ENCODE data around the gene PPP1R3G. TPM values are rescaled to one million over a fixed set of nuclear protein-coding genes. Genes with fewer than 3 reads are reported as not detected.

PPP1R3G gene
- total RNA-seq, 1 experiment from 2014 or later, result not detected

DNA sequence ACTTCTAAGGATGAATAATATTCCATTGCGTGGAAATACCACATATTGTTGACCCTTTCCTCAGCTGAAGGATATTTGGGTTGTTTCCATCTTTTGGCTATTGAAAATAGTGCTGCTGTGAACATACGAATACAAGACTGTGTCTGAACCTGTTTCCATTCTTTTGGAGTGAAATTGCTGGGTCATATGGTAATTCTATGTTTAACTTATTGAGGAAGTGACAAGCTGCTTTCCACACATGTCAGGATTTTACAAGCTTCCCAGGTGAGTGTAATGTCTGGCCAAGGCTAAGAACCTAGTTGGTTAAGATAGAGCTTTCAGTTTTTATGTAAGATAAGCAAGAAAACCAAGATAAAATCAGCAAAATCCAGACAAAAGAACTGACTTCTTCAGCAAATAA, 48.8 kb downstream of the PPP1R3G start:
- H3K14ac ChIP-seq (ENCODE audit: insufficient read depth, low read length), result no peak overlapping the region
- H4K91ac ChIP-seq (ENCODE audit: insufficient read length, low read depth, low read length), result no peak overlapping the region
- no peaks in the 10 kb centered on the region for H3K9me3 Mint-ChIP-seq
- no peaks in the 10 kb centered on the region; the same call in 1 of the 2 replicates for H3K27me3 Mint-ChIP-seq (ENCODE audit: low read depth)
- TF ChIP-seq CTCF (conservative IDR thresholded peaks at IDR 0.05), result no peak
- no peak overlapping the region for H3T11ph ChIP-seq (ENCODE audit: low read length)
- H3K9me3 ChIP-seq (ENCODE audit: control insufficient read depth, low read depth, low read length), result no peaks in the 10 kb centered on the region
- H3K23ac ChIP-seq (ENCODE audit: insufficient read length, low read depth, low read length), result no peak overlapping the region
- H2BK120ac ChIP-seq (ENCODE audit: low read depth, low read length, poor library complexity, severe bottlenecking), result no peak overlapping the region
- no peak overlapping the region for H4K8ac ChIP-seq (replicated peaks; ENCODE audit: insufficient read length, low read depth, low read length)
- H3K36me3 Mint-ChIP-seq (ENCODE audit: insufficient read depth in 1 of 3, low read depth in 3 of 3), result no peaks in the 10 kb centered on the region; a peak in 1 of 7 replicates
- peaks cover 9% of the 10 kb centered on the region; the same call in 1 of the 2 replicates for H3K4me1 ChIP-seq (ENCODE audit: insufficient read depth, low read length)
- H3K4me2 ChIP-seq (ENCODE audit: insufficient read depth, insufficient read length, low read length), result no peak overlapping the region
- no peaks in the 10 kb centered on the region for H3K23me2 ChIP-seq (ENCODE audit: insufficient read length, low read depth, low read length, poor library complexity, severe bottlenecking)
- no peak overlapping the region for H2BK20ac ChIP-seq (ENCODE audit: low read depth, low read length, poor library complexity, severe bottlenecking)
- no peak overlapping the region for H2AK5ac ChIP-seq (ENCODE audit: insufficient read length, low read length)
- H3K4me1 Mint-ChIP-seq, result peaks cover 48 to 54% of the 10 kb centered on the region in 2 experiments
- H3K56ac ChIP-seq (ENCODE audit: insufficient read length, low read depth, low read length), result no peak overlapping the region
- no peak overlapping the region for H3K4ac ChIP-seq (ENCODE audit: low read depth, low read length)
- no peaks in the 10 kb centered on the region for H3K27me3 ChIP-seq (ENCODE audit: insufficient read depth, low read length)
- WGBS (ENCODE audit: extremely low coverage, insufficient read length, low lambda C conversion rate), result no CpG with 5 or more reads among the region's 2 CpGs
- H3K79me2 ChIP-seq (ENCODE audit: insufficient read depth, low read length), result no peaks in the 10 kb centered on the region
- H2AFZ ChIP-seq (ENCODE audit: low read length), result no peak overlapping the region
- DNase-seq, result no peak
- H4K5ac ChIP-seq (ENCODE audit: insufficient read length, low read depth, low read length), result no peak overlapping the region
- no peak overlapping the region; a peak in 1 of 5 replicates for H3K4me3 Mint-ChIP-seq
- no peak overlapping the region for H2BK5ac ChIP-seq (ENCODE audit: insufficient read length, low read length)
- H4K20me1 ChIP-seq (ENCODE audit: control insufficient read depth, insufficient read depth, insufficient read length), result no peaks in the 10 kb centered on the region
- H3K9ac ChIP-seq (ENCODE audit: extremely low read depth, insufficient read length, low read length), result no peak overlapping the region
- H2BK15ac ChIP-seq (ENCODE audit: low read depth, low read length), result no peak overlapping the region
- H3K18ac ChIP-seq (ENCODE audit: insufficient read length, low read depth, low read length), result no peak overlapping the region
- no peak overlapping the region for H2BK12ac ChIP-seq (ENCODE audit: insufficient read length, low read depth, low read length)
- no peak overlapping the region for H3K27ac Mint-ChIP-seq
- H3K79me1 ChIP-seq (ENCODE audit: insufficient read depth, low read depth, low read length, poor library complexity, severe bottlenecking), result no peaks in the 10 kb centered on the region
- no peak overlapping the region for H3K27ac ChIP-seq (ENCODE audit: insufficient read length, low read depth, low read length)
